Measurements from ENCODE around the gene GRK5. TPM values are rescaled to one million over a fixed set of nuclear protein-coding genes. Genes with fewer than 3 reads are reported as not detected.

Gene GRK5
- total RNA-seq, 3 donors from 2014 or later (not counting 1 experiment from before 2014, with no cell fraction given), result 37.6 to 54.3 (median 47.9) TPM

DNA sequence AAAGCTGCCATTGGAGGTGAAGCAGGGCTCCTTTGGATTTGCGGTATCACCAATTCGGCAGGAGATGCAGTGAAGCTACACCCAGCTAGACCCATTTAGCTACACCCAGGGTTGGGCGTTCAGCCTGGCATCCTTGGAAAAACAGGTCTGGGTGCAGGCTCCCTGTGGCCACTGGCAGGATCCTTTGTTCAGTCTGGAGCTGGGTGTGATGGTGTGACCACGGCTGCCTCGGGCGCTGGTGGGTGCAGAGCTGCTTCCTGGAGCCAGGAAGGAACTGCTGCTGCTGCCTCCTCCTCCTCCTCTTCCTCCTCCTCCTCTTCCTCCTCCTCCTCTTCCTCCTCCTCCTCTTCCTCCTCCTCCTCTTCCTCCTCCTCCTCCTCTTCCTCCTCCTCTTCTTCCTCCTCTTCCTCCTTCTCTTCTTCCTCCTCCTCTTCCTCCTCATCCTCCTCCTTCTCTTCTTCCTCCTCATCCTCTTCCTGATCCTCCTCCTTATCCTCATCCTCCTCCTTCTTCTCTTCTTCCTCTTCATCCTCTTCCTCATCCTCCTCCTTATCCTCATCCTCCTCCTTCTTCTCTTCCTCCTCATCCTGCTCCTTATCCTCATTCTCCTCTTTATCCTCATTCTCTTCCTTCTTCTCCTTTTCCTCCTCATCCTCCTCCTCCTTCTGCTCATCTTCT, 84.0 kb downstream of the GRK5 start:
- Histone ChIP-seq H3K4me3 (ENCODE audit: low read length) (no peak overlapping the region), H3K36me3 (ENCODE audit: control insufficient read depth, insufficient read depth, low read length) (no peaks in the 10 kb centered on the region), H3K9me3 (ENCODE audit: control insufficient read depth, insufficient read depth, low read length) (no peaks in the 10 kb centered on the region), H3K27me3 (ENCODE audit: control insufficient read depth, insufficient read depth, low read length) (no peaks in the 10 kb centered on the region), H3K27ac (ENCODE audit: low read length) (no peak overlapping the region), H3K4me1 (ENCODE audit: control insufficient read depth, insufficient read depth, low read length) (peaks cover 33% of the 10 kb centered on the region)
- Mint-ChIP-seq H3K4me1 (peaks cover 44 to 59% of the 10 kb centered on the region in 2 donors), H3K36me3 (no peaks in the 10 kb centered on the region), H3K27ac (peak overlapping the region; percentile 52 to 94), H3K9me3 (no peaks in the 10 kb centered on the region), H3K4me3 (no peak overlapping the region), H3K27me3 (ENCODE audit: low read depth in 2 of 2) (peaks cover 0 to 4% of the 10 kb centered on the region in 2 donors)
- ATAC-seq (no peak), DNase-seq (no peak)
- TF ChIP-seq, protein P1, sequence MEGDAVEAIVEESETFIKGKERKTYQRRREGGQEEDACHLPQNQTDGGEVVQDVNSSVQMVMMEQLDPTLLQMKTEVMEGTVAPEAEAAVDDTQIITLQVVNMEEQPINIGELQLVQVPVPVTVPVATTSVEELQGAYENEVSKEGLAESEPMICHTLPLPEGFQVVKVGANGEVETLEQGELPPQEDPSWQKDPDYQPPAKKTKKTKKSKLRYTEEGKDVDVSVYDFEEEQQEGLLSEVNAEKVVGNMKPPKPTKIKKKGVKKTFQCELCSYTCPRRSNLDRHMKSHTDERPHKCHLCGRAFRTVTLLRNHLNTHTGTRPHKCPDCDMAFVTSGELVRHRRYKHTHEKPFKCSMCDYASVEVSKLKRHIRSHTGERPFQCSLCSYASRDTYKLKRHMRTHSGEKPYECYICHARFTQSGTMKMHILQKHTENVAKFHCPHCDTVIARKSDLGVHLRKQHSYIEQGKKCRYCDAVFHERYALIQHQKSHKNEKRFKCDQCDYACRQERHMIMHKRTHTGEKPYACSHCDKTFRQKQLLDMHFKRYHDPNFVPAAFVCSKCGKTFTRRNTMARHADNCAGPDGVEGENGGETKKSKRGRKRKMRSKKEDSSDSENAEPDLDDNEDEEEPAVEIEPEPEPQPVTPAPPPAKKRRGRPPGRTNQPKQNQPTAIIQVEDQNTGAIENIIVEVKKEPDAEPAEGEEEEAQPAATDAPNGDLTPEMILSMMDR (IDR thresholded peaks at IDR 0.05), result no peak
- WGBS (ENCODE audit: insufficient coverage), result 65% methylated on average over 6 of the region's 6 CpGs
- intact Hi-C loops (cut with micrococcal nuclease), result no loop called here

DNA sequence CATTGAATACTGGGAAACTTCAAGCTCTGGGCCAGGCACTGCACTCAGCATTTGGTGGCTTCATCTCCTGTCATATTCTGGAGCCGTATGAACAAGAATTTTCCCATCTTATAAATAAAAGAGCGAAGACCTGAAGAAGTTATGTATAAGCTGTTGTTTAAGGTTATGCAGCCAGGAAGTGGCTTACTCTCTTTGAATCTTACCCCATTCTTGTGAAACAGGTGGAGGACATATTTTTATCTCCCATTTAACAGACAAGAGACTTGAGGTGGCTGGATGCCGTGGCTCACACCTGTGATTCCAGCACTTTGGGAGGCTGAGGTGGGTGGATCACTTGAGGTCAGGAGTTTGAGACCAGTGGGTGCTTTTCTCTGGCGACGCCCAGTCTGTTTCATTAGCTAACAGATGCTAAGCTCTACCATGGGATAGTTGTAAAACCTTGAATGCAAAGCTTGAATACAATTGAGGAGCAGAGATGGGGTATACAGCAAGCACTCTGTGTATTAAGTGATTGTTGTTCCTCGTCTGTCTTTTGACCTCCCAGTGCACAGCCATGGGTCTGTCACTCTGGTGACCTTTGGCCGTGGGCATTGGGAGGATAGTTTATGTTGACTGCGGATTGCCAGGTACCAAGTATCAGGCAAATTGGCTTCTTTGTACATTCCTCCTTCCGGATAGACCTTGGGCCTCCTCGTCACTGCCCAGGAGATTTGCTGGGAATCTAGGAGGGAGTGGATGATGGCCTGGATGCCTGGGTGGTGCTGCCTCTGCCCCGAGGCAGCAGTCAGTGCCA, 85.8 kb downstream of the GRK5 start:
- Histone ChIP-seq H3K27me3 (ENCODE audit: control insufficient read depth, insufficient read depth, low read length) (no peaks in the 10 kb centered on the region), H3K4me1 (ENCODE audit: control insufficient read depth, insufficient read depth, low read length) (peaks cover 31% of the 10 kb centered on the region), H3K4me3 (ENCODE audit: low read length) (no peak overlapping the region), H3K9me3 (ENCODE audit: control insufficient read depth, insufficient read depth, low read length) (peaks cover 7% of the 10 kb centered on the region), H3K36me3 (ENCODE audit: control insufficient read depth, insufficient read depth, low read length) (no peaks in the 10 kb centered on the region), H3K27ac (ENCODE audit: low read length) (no peak overlapping the region)
- ATAC-seq, result peak in 2 of 3 donors; percentile 40 to 52
- Mint-ChIP-seq H3K9me3 (no peaks in the 10 kb centered on the region), H3K4me1 (peaks cover 46 to 53% of the 10 kb centered on the region in 2 donors), H3K27ac (peak overlapping the region; percentile 83 to 94), H3K27me3 (ENCODE audit: low read depth in 2 of 2) (peaks cover 0 to 4% of the 10 kb centered on the region in 2 donors), H3K4me3 (peak overlapping the region; percentile 49), H3K36me3 (peaks cover 7% of the 10 kb centered on the region)
- WGBS (ENCODE audit: insufficient coverage), result 82% methylated on average over 9 of the region's 11 CpGs
- intact Hi-C loops (cut with micrococcal nuclease), result no loop called here
- TF ChIP-seq, protein P1 (IDR thresholded peaks at IDR 0.05), result no peak
- DNase-seq, result peak in 1 of 2 donors; percentile 44

GRCh38 chr10:119296703-119297102, 89.3 kb downstream of the GRK5 start:
- Mint-ChIP-seq H3K27me3 (ENCODE audit: low read depth in 2 of 2) (peaks cover 0 to 4% of the 10 kb centered on the region in 2 donors), H3K4me1 (peaks cover 52 to 62% of the 10 kb centered on the region in 2 donors), H3K9me3 (no peaks in the 10 kb centered on the region), H3K4me3 (no peak overlapping the region), H3K36me3 (peaks cover 7% of the 10 kb centered on the region), H3K27ac (peak overlapping the region in 1 of 2 donors; percentile 9)
- TF ChIP-seq, protein P1 (IDR thresholded peaks at IDR 0.05), result no peak
- Histone ChIP-seq H3K4me1 (ENCODE audit: control insufficient read depth, insufficient read depth, low read length) (peaks cover 41% of the 10 kb centered on the region), H3K27ac (ENCODE audit: low read length) (no peak overlapping the region), H3K27me3 (ENCODE audit: control insufficient read depth, insufficient read depth, low read length) (no peaks in the 10 kb centered on the region), H3K36me3 (ENCODE audit: control insufficient read depth, insufficient read depth, low read length) (no peaks in the 10 kb centered on the region), H3K9me3 (ENCODE audit: control insufficient read depth, insufficient read depth, low read length) (peaks cover 7% of the 10 kb centered on the region), H3K4me3 (ENCODE audit: low read length) (no peak overlapping the region)
- 83% methylated on average over 3 of the region's 4 CpGs for WGBS (ENCODE audit: insufficient coverage)
- ATAC-seq (no peak), DNase-seq (no peak)
- intact Hi-C loops (cut with micrococcal nuclease), result no loop called here

All from natural killer cell (primary cell).